HCT116 (cell line): ENCODE measurements around the gene CD247. TPM values are rescaled to one million over a fixed set of nuclear protein-coding genes. Genes with fewer than 3 reads are reported as not detected.

Experiments
- ATAC-seq: fragments of 200-7000 bp; cut with Tn5 transposase; 2 replicates; pipeline ENCODE4 v1.9.1; 2020; ENCODE audit warnings: mild to moderate bottlenecking, moderate library complexity
- BruUV-seq: library from RNA; stranded (reverse); fragments of 400-500 nt; replicated peaks from 2 replicates; lab custom pipeline; 2021; lab: Mats Ljungman, UMichigan
- CTCF ChIA-PET: fragments of 300-600 bp; sonication (Branson Sonifier 250); formaldehyde crosslinking; loops from one replicate; lab custom pipeline; 2021; ENCODE audit warnings: antibody characterized with exemption; lab: Charles Lee
- POLR2A ChIA-PET: fragments of 300-600, 350-600 bp; sonication (Branson Sonifier 250); formaldehyde crosslinking; loops from one replicate; lab custom pipeline; 2021; ENCODE audit warnings: antibody characterized with exemption; lab: Charles Lee
- RAD21 ChIA-PET, 2 experiments: fragments of 300-600 bp; sonication (Branson Sonifier 250); formaldehyde crosslinking; loops; one replicate each; lab custom pipeline; 2023; ENCODE audit warnings: low total read pairs in 2 of 2; ENCODE audit not compliant: uncharacterized antibody in 2 of 2, unreplicated experiment in 2 of 2, low non-redundant PET in 1 of 2; lab: Charles Lee
- DNase-seq: peaks from one replicate; pipeline ENCODE4 v3.0.0-alpha.2; 2010; ENCODE audit warnings: low read depth, low spot score
- H2AFZ ChIP-seq: fragments of 200-600 bp; shearing (Covaris generic), sonication (generic); 2 replicates; pipeline ENCODE4 v1.6.1; 2017; ENCODE audit warnings: low read depth, mixed run types, mixed read lengths, antibody characterized with exemption, low read length; ENCODE audit not compliant: poor library complexity, severe bottlenecking
- H3K27ac ChIP-seq: 2 replicates; pipeline ENCODE4 v1.5.1; 2012; ENCODE audit warnings: low read depth, low read length
- H3K27me3 ChIP-seq: fragments of 200-600 bp; sonication (generic); 2 replicates; pipeline ENCODE4 v1.6.1; 2016; ENCODE audit warnings: mixed run types, low read length, mixed read lengths; ENCODE audit not compliant: insufficient read depth
- H3K36me3 ChIP-seq, 2 experiments: fragments of 200-500 bp in 1 of 2; fragments of 200-600 bp in 1 of 2; sonication (Bioruptor generic) in 1 of 2; sonication (generic) in 1 of 2; 2 replicates each; pipeline versions ENCODE4 v1.5.1 to v1.6.1; 2014 to 2016; ENCODE audit warnings: low read length in 2 of 2, inconsistent platforms in 1 of 2, mixed read lengths in 1 of 2, mixed run types in 1 of 2; ENCODE audit not compliant: insufficient read depth in 2 of 2, control insufficient read depth in 1 of 2
- H3K4me1 ChIP-seq, 2 experiments: fragments of 200-600 bp in 1 of 2; sonication (generic) in 1 of 2; 2 replicates each; pipeline versions ENCODE4 v1.5.1 to v1.6.1; 2012 to 2017; ENCODE audit warnings: low read length in 2 of 2, inconsistent platforms in 1 of 2, mild to moderate bottlenecking in 1 of 2, mixed read lengths in 1 of 2, mixed run types in 1 of 2, moderate library complexity in 1 of 2; ENCODE audit not compliant: insufficient read depth in 2 of 2, control insufficient read depth in 1 of 2
- H3K4me2 ChIP-seq: fragments of 200-600 bp; sonication (generic); 2 replicates; pipeline ENCODE4 v1.6.1; 2017; ENCODE audit warnings: mixed run types, low read length, mixed read lengths
- H3K4me3 ChIP-seq, 2 experiments: fragments of 200-600 bp in 1 of 2; sonication (generic) in 1 of 2; replicated peaks in 1 of 2; 2 replicates each; pipeline ENCODE4 v1.5.1; 2011 to 2016; ENCODE audit warnings: low read length in 2 of 2, control low read depth in 1 of 2, low read depth in 1 of 2, mild to moderate bottlenecking in 1 of 2, mixed read lengths in 1 of 2, mixed run types in 1 of 2
- H3K79me2 ChIP-seq: fragments of 200-600 bp; sonication (generic); 2 replicates; pipeline ENCODE4 v1.6.1; 2017; ENCODE audit warnings: mild to moderate bottlenecking, mixed run types, low read length, moderate library complexity, mixed read lengths; ENCODE audit not compliant: insufficient read depth
- H3K9ac ChIP-seq: fragments of 200-600 bp; sonication (generic); 2 replicates; pipeline ENCODE4 v1.6.1; 2016; ENCODE audit warnings: low read length, mixed read lengths
- H3K9me2 ChIP-seq: fragments of 200-600 bp; sonication (generic), shearing (Covaris generic); 2 replicates; pipeline ENCODE4 v1.6.1; 2017; ENCODE audit warnings: mixed run types, mild to moderate bottlenecking, moderate library complexity; ENCODE audit not compliant: insufficient read depth
- H3K9me3 ChIP-seq, 2 experiments: fragments of 200-500 bp in 1 of 2; fragments of 200-600 bp in 1 of 2; sonication (Bioruptor generic) in 1 of 2; sonication (generic) in 1 of 2; 2 replicates each; pipeline ENCODE4 v1.6.1; 2014 to 2017; ENCODE audit warnings: low read length in 2 of 2, mixed read lengths in 2 of 2, inconsistent platforms in 1 of 2, low read depth in 1 of 2, mild to moderate bottlenecking in 1 of 2, mixed run types in 1 of 2, moderate library complexity in 1 of 2; ENCODE audit not compliant: control insufficient read depth in 1 of 2, insufficient read depth in 1 of 2
- H4K20me1 ChIP-seq: fragments of 200-600 bp; sonication (generic), shearing (Covaris generic); 2 replicates; pipeline ENCODE4 v1.6.1; 2017; ENCODE audit warnings: mixed run types, mild to moderate bottlenecking, moderate library complexity; ENCODE audit not compliant: insufficient read depth
- FOSL1 ChIP-seq: IDR thresholded peaks from 2 replicates; pipeline ENCODE4 v1.6.1; 2012; ENCODE audit warnings: low read depth
- POLR2A ChIP-seq: IDR thresholded peaks from 2 replicates; pipeline ENCODE4 v1.7.0; 2011; ENCODE audit warnings: borderline replicate concordance; ENCODE audit not compliant: insufficient read depth, insufficient read length; ENCODE audit errors: extremely low read depth
- POLR2AphosphoS5 ChIP-seq: IDR thresholded peaks from 2 replicates; pipeline ENCODE4 v1.6.1; 2011; ENCODE audit warnings: mild to moderate bottlenecking, low read depth, low read length, moderate library complexity
- SIN3A ChIP-seq: IDR thresholded peaks from 2 replicates; pipeline ENCODE4 v1.6.1; 2012; ENCODE audit warnings: low read depth
- YY1 ChIP-seq: IDR thresholded peaks from 2 replicates; pipeline ENCODE4 v1.6.1; 2011; ENCODE audit warnings: low read length, low read depth, moderate library complexity, mild to moderate bottlenecking; ENCODE audit not compliant: insufficient replicate concordance; ENCODE audit errors: extremely low read depth
- ZFX ChIP-seq: fragments of 450-650 bp; IDR thresholded peaks from 2 replicates; pipeline ENCODE4 v1.6.1; 2017
- intact Hi-C: fragments of 100-400 bp; cut with micrococcal nuclease; formaldehyde crosslinking; loops from 2 replicates; pipeline ENCODE4 v1.10.0; 2022
- total RNA-seq: library from RNA; stranded (reverse); gene quantifications from one replicate; pipeline ENCODE4 v1.2.1, GENCODE V29; 2021; ENCODE audit not compliant: unreplicated experiment
- TF ChIP-seq, protein P1 (sequence below): IDR thresholded peaks from 2 replicates; pipeline ENCODE4 v1.6.1; 2011; ENCODE audit warnings: mild to moderate bottlenecking, low read length, moderate library complexity; ENCODE audit not compliant: insufficient replicate concordance; ENCODE audit errors: extremely low read depth
- TF ChIP-seq, protein P2 (sequence below), 3 experiments: fragments of 200-600 bp in 1 of 3; sonication (generic) in 1 of 3; IDR thresholded peaks in 2 of 3; conservative IDR thresholded peaks in 1 of 3; 2 replicates each; pipeline ENCODE4 v1.5.1; 2012 to 2017; ENCODE audit warnings: low read depth in 2 of 3, low read length in 2 of 3, antibody characterized with exemption in 1 of 3, borderline replicate concordance in 1 of 3, control low read depth in 1 of 3, mild to moderate bottlenecking in 1 of 3, mixed read lengths in 1 of 3, mixed run types in 1 of 3, moderate library complexity in 1 of 3; ENCODE audit not compliant: insufficient read depth in 1 of 3

Gene CD247
- total RNA-seq, 1 experiment from 2014 or later = 0.57 TPM

DNA sequence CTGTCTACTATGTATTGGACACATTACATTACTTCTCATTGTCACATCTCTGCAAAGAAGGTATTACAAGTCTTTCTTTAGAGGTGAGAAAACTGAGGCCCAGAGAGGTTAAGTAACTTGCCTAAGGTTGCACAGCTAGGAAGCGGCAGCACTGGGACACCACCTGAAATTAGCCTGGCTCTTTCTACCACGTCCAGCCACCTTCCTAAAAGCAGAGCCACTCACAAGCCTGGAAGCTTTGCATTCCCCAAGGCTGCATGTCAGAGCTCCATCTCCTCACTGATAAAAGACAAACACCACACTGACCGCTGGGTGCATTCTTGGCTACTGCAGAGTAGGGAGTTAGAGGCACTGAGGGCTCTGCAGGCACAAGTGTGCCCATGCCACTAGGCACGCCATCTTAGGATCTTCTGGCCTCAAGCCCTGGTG lies 2.4 kb downstream of the CD247 start:
- ChIA-PET RAD21 (no interaction called here), POLR2A (no interaction called here), CTCF (no interaction called here)
- no peak overlapping the region for H3K4me2 ChIP-seq
- intact Hi-C loops = no loop called here
- ATAC-seq (no peak), DNase-seq (no peak)
- no peaks in the 10 kb centered on the region for H3K9me2 ChIP-seq
- no peak overlapping the region for H3K9ac ChIP-seq
- no TSS peak for BruUV-seq
- no peaks in the 10 kb centered on the region for H3K79me2 ChIP-seq
- no peaks in the 10 kb centered on the region for H3K36me3 ChIP-seq
- no peak overlapping the region for H3K27ac ChIP-seq
- H4K20me1 ChIP-seq = no peaks in the 10 kb centered on the region
- TF ChIP-seq, protein P1, sequence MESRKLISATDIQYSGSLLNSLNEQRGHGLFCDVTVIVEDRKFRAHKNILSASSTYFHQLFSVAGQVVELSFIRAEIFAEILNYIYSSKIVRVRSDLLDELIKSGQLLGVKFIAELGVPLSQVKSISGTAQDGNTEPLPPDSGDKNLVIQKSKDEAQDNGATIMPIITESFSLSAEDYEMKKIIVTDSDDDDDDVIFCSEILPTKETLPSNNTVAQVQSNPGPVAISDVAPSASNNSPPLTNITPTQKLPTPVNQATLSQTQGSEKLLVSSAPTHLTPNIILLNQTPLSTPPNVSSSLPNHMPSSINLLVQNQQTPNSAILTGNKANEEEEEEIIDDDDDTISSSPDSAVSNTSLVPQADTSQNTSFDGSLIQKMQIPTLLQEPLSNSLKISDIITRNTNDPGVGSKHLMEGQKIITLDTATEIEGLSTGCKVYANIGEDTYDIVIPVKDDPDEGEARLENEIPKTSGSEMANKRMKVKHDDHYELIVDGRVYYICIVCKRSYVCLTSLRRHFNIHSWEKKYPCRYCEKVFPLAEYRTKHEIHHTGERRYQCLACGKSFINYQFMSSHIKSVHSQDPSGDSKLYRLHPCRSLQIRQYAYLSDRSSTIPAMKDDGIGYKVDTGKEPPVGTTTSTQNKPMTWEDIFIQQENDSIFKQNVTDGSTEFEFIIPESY = no peak
- no peak for TF ChIP-seq FOSL1
- no peak for TF ChIP-seq POLR2AphosphoS5
- TF ChIP-seq, protein P2, sequence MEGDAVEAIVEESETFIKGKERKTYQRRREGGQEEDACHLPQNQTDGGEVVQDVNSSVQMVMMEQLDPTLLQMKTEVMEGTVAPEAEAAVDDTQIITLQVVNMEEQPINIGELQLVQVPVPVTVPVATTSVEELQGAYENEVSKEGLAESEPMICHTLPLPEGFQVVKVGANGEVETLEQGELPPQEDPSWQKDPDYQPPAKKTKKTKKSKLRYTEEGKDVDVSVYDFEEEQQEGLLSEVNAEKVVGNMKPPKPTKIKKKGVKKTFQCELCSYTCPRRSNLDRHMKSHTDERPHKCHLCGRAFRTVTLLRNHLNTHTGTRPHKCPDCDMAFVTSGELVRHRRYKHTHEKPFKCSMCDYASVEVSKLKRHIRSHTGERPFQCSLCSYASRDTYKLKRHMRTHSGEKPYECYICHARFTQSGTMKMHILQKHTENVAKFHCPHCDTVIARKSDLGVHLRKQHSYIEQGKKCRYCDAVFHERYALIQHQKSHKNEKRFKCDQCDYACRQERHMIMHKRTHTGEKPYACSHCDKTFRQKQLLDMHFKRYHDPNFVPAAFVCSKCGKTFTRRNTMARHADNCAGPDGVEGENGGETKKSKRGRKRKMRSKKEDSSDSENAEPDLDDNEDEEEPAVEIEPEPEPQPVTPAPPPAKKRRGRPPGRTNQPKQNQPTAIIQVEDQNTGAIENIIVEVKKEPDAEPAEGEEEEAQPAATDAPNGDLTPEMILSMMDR (IDR thresholded peaks at IDR 0.05 in 2 of 3, conservative IDR thresholded peaks at IDR 0.05 in 1 of 3; ENCODE audit: borderline replicate concordance in 1 of 3, insufficient read depth in 1 of 3, low read depth in 2 of 3, low read length in 2 of 3) = no peak
- TF ChIP-seq SIN3A = no peak
- TF ChIP-seq YY1 = no peak
- no peak for TF ChIP-seq ZFX
- TF ChIP-seq POLR2A = no peak
- no peaks in the 10 kb centered on the region for H3K27me3 ChIP-seq
- H3K4me1 ChIP-seq = no peaks in the 10 kb centered on the region
- no peaks in the 10 kb centered on the region for H3K9me3 ChIP-seq
- H3K4me3 ChIP-seq = no peak overlapping the region
- no peak overlapping the region for H2AFZ ChIP-seq
